DMS53 treated with DMSO at 0.1 percent for 48 hours (cell line): ENCODE data around the gene MALAT1.

Experiments
- DNase-seq: peaks from one replicate; lab custom pipeline; 2025; ENCODE audit not compliant: unreplicated experiment; lab: John Stamatoyannopoulos, UW

Gene MALAT1

DNA sequence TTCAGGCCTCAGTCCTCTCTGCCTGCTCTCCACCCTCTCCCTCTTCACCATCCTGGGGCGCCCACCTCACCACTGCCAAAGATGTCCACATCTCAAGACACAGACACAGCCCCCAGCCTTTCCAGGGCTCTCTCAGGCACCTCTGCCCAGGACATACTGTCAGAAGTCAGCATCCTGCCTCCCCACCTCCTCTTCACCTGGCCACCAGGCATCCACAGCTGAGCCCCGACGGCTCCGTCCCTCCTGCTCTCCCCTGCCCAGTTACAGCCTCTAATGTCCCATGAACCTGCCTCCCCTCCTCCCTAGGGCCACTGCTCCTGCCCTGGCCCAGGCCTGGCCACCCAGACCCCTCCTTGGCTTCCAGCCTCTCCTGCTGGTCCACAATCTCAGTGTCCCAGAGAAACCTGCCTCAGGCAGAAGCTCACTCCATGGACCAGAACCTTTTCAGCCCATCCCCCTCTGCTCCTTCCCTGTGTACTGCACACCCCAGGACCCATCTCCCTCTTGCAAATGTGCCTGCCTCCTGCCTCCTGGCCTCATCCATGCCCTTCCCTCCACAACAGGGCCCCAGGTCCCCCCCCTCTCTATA is 56.1 kb downstream of the MALAT1 start:
- DNase-seq, result no peak

DNA sequence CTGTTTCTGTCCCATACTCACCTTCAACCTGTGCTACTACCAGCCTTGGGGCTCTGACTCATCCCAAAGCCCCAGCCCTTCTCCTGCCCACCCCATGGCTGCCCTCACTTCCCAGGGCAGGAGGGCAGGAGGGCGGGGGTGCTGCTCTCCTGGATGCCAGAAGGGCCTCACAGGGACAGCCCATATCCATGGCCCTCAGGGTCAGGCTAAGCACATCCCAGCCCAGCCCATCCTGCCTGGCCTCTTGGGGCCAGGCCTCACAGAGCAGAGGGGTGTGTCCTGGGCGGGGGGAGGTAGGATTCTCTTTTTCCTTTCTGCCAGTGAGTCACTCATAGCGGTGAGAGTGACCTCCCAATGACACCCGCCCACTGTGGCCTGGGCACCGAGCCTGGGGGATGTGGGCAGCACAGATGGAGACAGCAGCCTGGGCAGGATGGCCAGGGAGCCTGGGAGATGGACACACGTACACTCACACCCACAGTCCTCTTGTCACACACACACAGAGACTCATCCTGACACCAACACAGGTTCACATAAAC is 56.9 kb downstream of the MALAT1 start:
- no peak for DNase-seq
